Heart right ventricle (tissue), 16 donors: Measurements from ENCODE around the gene RAB18. TPM values are rescaled to one million over a fixed set of nuclear protein-coding genes. Genes with fewer than 3 reads are reported as not detected.

ENCODE experiments used
- ATAC-seq, 8 donors: fragments of 200-7000 bp; cut with Tn5 transposase; one replicate each; pipeline ENCODE4 v1.9.1; 2020; ENCODE audit warnings: mild to moderate bottlenecking in 8 of 8, moderate library complexity in 8 of 8, moderate number of reproducible peaks in 1 of 8
- DNase-seq, 2 donors: peaks; one replicate each; pipeline ENCODE4 v3.0.0-alpha.2; 2020
- H3K27ac ChIP-seq, 10 donors: fragments of 200-600 bp; sonication (generic) in 2 of 10; one replicate each; pipeline versions ENCODE4 v1.5.0 to v1.8.0; 2020 to 2022; ENCODE audit warnings: mild to moderate bottlenecking in 3 of 10
- H3K27me3 ChIP-seq, 7 donors: fragments of 200-600 bp; one replicate each; pipeline ENCODE4 v1.8.0; 2021 to 2022; ENCODE audit warnings: mild to moderate bottlenecking in 2 of 7
- H3K36me3 ChIP-seq, 9 donors: fragments of 200-600 bp; sonication (generic) in 1 of 9; one replicate each; pipeline versions ENCODE4 v1.5.0 to v1.8.0; 2020 to 2022; ENCODE audit warnings: mild to moderate bottlenecking in 2 of 9
- H3K4me1 ChIP-seq, 9 donors: fragments of 200-600 bp; sonication (generic) in 1 of 9; one replicate each; pipeline versions ENCODE4 v1.5.0 to v1.8.0; 2020 to 2022; ENCODE audit warnings: mild to moderate bottlenecking in 4 of 9
- H3K4me3 ChIP-seq, 10 donors: fragments of 200-600 bp; sonication (generic) in 2 of 10; one replicate each; pipeline versions ENCODE4 v1.5.0 to v1.8.0; 2020 to 2022; ENCODE audit warnings: mild to moderate bottlenecking in 7 of 10, moderate library complexity in 2 of 10
- H3K9me3 ChIP-seq, 11 donors: fragments of 200-600 bp in 10 of 11; sonication (generic) in 2 of 11; one replicate each; pipeline versions ENCODE4 v1.5.0 to v1.8.0; 2013 to 2022; ENCODE audit warnings: mild to moderate bottlenecking in 2 of 11, control low read depth in 1 of 11, moderate library complexity in 1 of 11
- CTCF ChIP-seq, 9 donors: fragments of 200-600 bp; sonication (generic) in 2 of 9; IDR thresholded peaks; one replicate each; pipeline versions ENCODE4 v1.5.0 to v1.8.0; 2021 to 2022; ENCODE audit warnings: antibody characterized with exemption in 9 of 9, mild to moderate bottlenecking in 5 of 9, moderate library complexity in 1 of 9
- WGBS, 2 donors: extraction: QIAGEN DNeasy Blood & Tissue Kit; methylation state at CpG; one replicate each; pipeline ENCODE4 v1.1.7; 2013; ENCODE audit warnings: inconsistent platforms in 1 of 2; 5-methylcytosine and 5-hydroxymethylcytosine counted together
- intact Hi-C, 10 donors: fragments of 100-400 bp; cut with DNase I; formaldehyde crosslinking; loops; one replicate each; pipeline versions ENCODE4 v1.11.1 to v1.14.2; 2022
- polyA plus RNA-seq, 2 donors: library from polyadenylated mRNA; stranded (reverse); fragments of 200-250 nt; gene quantifications; one replicate each; pipeline ENCODE4 v1.2.3, GENCODE V29; 2013
- total RNA-seq, 10 donors: library from RNA; stranded (reverse); fragmentation: NEBNext Ultra II Directional in 3 of 10; extraction: Animal tissue kit (Norgen Biotek cat#: 25700) in 3 of 10; gene quantifications; one replicate each; pipeline versions ENCODE4 v1.2.1 to v1.2.4, GENCODE V29; 2021 to 2023
- donor health status: Arrhythmogenic right ventricular cardiomyopathy.
- donor health status: ischemic (EF 13 %, LVEDD 7.1; RV severe dilation, severe dysfunction).
- donor health status: healthy with polysubstance abuse.
- donor health status: DM: no; HTN: yes; CAD: no.
- donor health status: DM: no; HTN: no; CAD: no.
- donor health status: ischemic (EF 25% LVEDD 6.9; RV normal size, moderate dysfunction).
- donor health status: ischemic (EF 25% LVEDD 5.7; RV mildly dilated, moderate dysfunction).
- donor health status: healthy.
- donor health status: DM: yes; HTN: yes; CAD: no.
- donor health status: Ischemic cardiomyopathy.
- donor health status: ischemic (EF 35%, LVEDD 5.7; RV mildly dilated, moderate dysfunction).
- donor health status: nonischemic (EF 11% LVEDD 7.7; RV severe dilation, severe dysfunction).
- donor health status: DM: yes; HTN: yes; CAD: no.
- donor health status: PGD.
- donor health status: ischemic (EF 29% LVEDD 5.4; RV normal size, mild dysfunction).
- donor health status: nonischemic (EF 23%, LVEDD 6.1; RV moderate dilation, normal function).

The RAB18 gene
- total and polyA plus RNA-seq, 12 donors, result 19.3 to 157 (median 131) TPM

GRCh38 chr10:27513451-27514191, 9.5 kb downstream of the RAB18 start:
- peaks cover 0 to 69% (median 8%) of the 10 kb centered on the region in 9 donors for H3K36me3 ChIP-seq

GRCh38 chr10:27514243-27514642, 10.1 kb downstream of the RAB18 start:
- Histone ChIP-seq H3K9me3 (peaks cover 0 to 4% (median 0%) of the 10 kb centered on the region in 11 donors), H3K36me3 (peaks cover 0 to 69% (median 8%) of the 10 kb centered on the region in 9 donors), H3K27ac (no peak overlapping the region), H3K27me3 (no peaks in the 10 kb centered on the region), H3K4me3 (no peak overlapping the region), H3K4me1 (peaks cover 0 to 46% (median 14%) of the 10 kb centered on the region in 9 donors)
- ATAC-seq, result no peak
- WGBS, 2 donors, result 94 to 96% methylated on average over 3 of the region's 3 CpGs
- DNase-seq, result no peak
- no peak for TF ChIP-seq CTCF (IDR thresholded peaks at IDR 0.05)
- intact Hi-C loops, result no loop called here

More at GRCh38 chr10:27513451-27514191, 9.5 kb downstream of the RAB18 start:
- no peak overlapping the region for H3K27ac ChIP-seq
- WGBS, 2 donors, result 56 to 63% methylated on average over 3 of the region's 3 CpGs
- no peak for TF ChIP-seq CTCF (IDR thresholded peaks at IDR 0.05)
- peaks cover 0 to 4% (median 0%) of the 10 kb centered on the region in 11 donors for H3K9me3 ChIP-seq
- no peak for ATAC-seq
- no peak overlapping the region for H3K4me3 ChIP-seq
- H3K4me1 ChIP-seq, result peaks cover 0 to 40% (median 13%) of the 10 kb centered on the region in 9 donors
- H3K27me3 ChIP-seq, result no peaks in the 10 kb centered on the region
- intact Hi-C loops, result no loop called here
- DNase-seq, result no peak

- Histone ChIP-seq H3K9me3 (peaks cover 0 to 4% (median 0%) of the 10 kb centered on the region in 11 donors), H3K27me3 (no peaks in the 10 kb centered on the region), H3K4me3 (no peak overlapping the region), H3K36me3 (peaks cover 0 to 29% (median 6%) of the 10 kb centered on the region in 9 donors), H3K4me1 (peaks cover 0 to 39% (median 8%) of the 10 kb centered on the region in 9 donors), H3K27ac (no peak overlapping the region)
- no peak for TF ChIP-seq CTCF (IDR thresholded peaks at IDR 0.05)
- DNase-seq, result no peak
- no peak for ATAC-seq
- WGBS, 2 donors, result 95% methylated on average over 2 of the region's 2 CpGs
- intact Hi-C loops, result no loop called here
These were observed 14.2 kb downstream of the RAB18 start for GRCh38 chr10:27518261-27518660.

GRCh38 chr10:27525819-27526218, 21.7 kb downstream of the RAB18 start:
- Histone ChIP-seq H3K27me3 (no peaks in the 10 kb centered on the region), H3K36me3 (no peaks in the 10 kb centered on the region), H3K9me3 (no peaks in the 10 kb centered on the region), H3K4me3 (no peak overlapping the region), H3K27ac (peak overlapping the region in 1 of 10 donors; percentile 16), H3K4me1 (peaks cover 2 to 66% (median 52%) of the 10 kb centered on the region in 9 donors)
- intact Hi-C loops, result no loop called here
- peak in 7 of 8 donors; percentile 43 to 88 (median 80) for ATAC-seq
- no peak for DNase-seq
- TF ChIP-seq CTCF (IDR thresholded peaks at IDR 0.05), result no peak
